Panc1 (cell line): ENCODE results near the gene NXPH1.

Source experiments
- CTCF ChIP-seq: fragments of 450-650 bp; IDR thresholded peaks from 2 replicates; pipeline ENCODE4 v1.5.1; 2017; ENCODE audit warnings: mild to moderate bottlenecking
- POLR2AphosphoS5 ChIP-seq: IDR thresholded peaks from 2 replicates; pipeline ENCODE4 v1.6.1; 2012; ENCODE audit warnings: mild to moderate bottlenecking, low read depth, low read length, moderate library complexity
- REST ChIP-seq, 2 experiments: IDR thresholded peaks; 2 replicates each; pipeline ENCODE4 v1.6.1; 2011 to 2012; ENCODE audit warnings: low read depth in 2 of 2, control low read depth in 1 of 2, low read length in 1 of 2, mild to moderate bottlenecking in 1 of 2, moderate library complexity in 1 of 2; ENCODE audit not compliant: insufficient read depth in 1 of 2
- SIN3A ChIP-seq: IDR thresholded peaks from 2 replicates; pipeline ENCODE4 v1.6.1; 2012; ENCODE audit warnings: low read depth, mild to moderate bottlenecking, low read length, moderate library complexity, borderline replicate concordance; ENCODE audit not compliant: insufficient read depth
- TCF7L2 ChIP-seq: IDR thresholded peaks from 2 replicates; pipeline ENCODE4 v1.6.1; 2011; ENCODE audit warnings: mild to moderate bottlenecking, low read depth, low read length, inconsistent platforms

- no peak for TF ChIP-seq CTCF
- no peak for TF ChIP-seq REST (IDR thresholded peaks at IDR 0.05; ENCODE audit: insufficient read depth in 1 of 2, low read depth in 2 of 2, low read length in 1 of 2)
- no peak for TF ChIP-seq POLR2AphosphoS5
- TF ChIP-seq SIN3A = no peak
- TF ChIP-seq TCF7L2 = no peak
Measured at GRCh38 chr7:8423057-8423456, 10.4 kb upstream of the NXPH1 start.
